Endothelial cell of umbilical vein (primary cell): ENCODE results near the gene SPAG17. TPM values are rescaled to one million over a fixed set of nuclear protein-coding genes. Genes with fewer than 3 reads are reported as not detected.

Experiments
- BruUV-seq: library from RNA; stranded (reverse); fragments of 400-500 nt; replicated peaks from 2 replicates; lab custom pipeline; 2021; lab: Mats Ljungman, UMichigan
- CTCF ChIA-PET: fragments of 300-600, 350-600 bp; sonication (Branson Sonifier 250); formaldehyde crosslinking; loops from one replicate; lab custom pipeline; 2021; ENCODE audit warnings: antibody characterized with exemption, inconsistent platforms; lab: Charles Lee
- POLR2A ChIA-PET: fragments of 300-600, 350-600 bp; sonication (Branson Sonifier 250); formaldehyde crosslinking; loops from one replicate; lab custom pipeline; 2021; ENCODE audit warnings: antibody characterized with exemption, inconsistent platforms; lab: Charles Lee
- DNase-seq: peaks from one replicate; pipeline ENCODE4 v3.0.0-alpha.2; 2011; ENCODE audit warnings: low read depth, low spot score
- FAIRE-seq: peaks from 2 replicates; lab custom pipeline; 2011; peaks lifted over from hg19 to GRCh38; lab: Jason Lieb, UNC
- H2AFZ ChIP-seq: 2 replicates; pipeline ENCODE4 v1.6.0; 2012; ENCODE audit warnings: low read depth, low read length, control low read depth, inconsistent platforms
- H3K27ac ChIP-seq: 2 replicates; pipeline ENCODE4 v1.5.1; 2011; ENCODE audit warnings: low read depth, mild to moderate bottlenecking, control low read depth, low read length, moderate library complexity; ENCODE audit not compliant: insufficient read depth
- H3K27me3 ChIP-seq, 2 experiments: 2 replicates each; pipeline versions ENCODE4 v1.6.0 to v1.6.1; 2011; ENCODE audit warnings: low read length in 2 of 2, mixed read lengths in 1 of 2; ENCODE audit not compliant: control insufficient read depth in 2 of 2, insufficient read depth in 2 of 2
- H3K36me3 ChIP-seq, 2 experiments: 2 replicates in 1 of 2; 3 replicates in 1 of 2; pipeline ENCODE4 v1.5.1; 2011; ENCODE audit warnings: low read length in 2 of 2, mild to moderate bottlenecking in 1 of 2, moderate library complexity in 1 of 2; ENCODE audit not compliant: control insufficient read depth in 2 of 2, insufficient read depth in 2 of 2; ENCODE audit errors: extremely low read depth in 1 of 2
- H3K4me1 ChIP-seq: 3 replicates; pipeline ENCODE4 v1.5.1; 2011; ENCODE audit warnings: mild to moderate bottlenecking, low read length; ENCODE audit not compliant: control insufficient read depth, insufficient read depth; ENCODE audit errors: extremely low read depth
- H3K4me2 ChIP-seq: 2 replicates; pipeline ENCODE4 v1.6.1; 2011; ENCODE audit warnings: low read length, control low read depth, mixed read lengths; ENCODE audit not compliant: insufficient read depth
- H3K4me3 ChIP-seq, 3 experiments: fragments of 200-600 bp in 1 of 3; sonication (generic), shearing (Covaris generic) in 1 of 3; replicated peaks in 1 of 3; 2 replicates each; pipeline ENCODE4 v1.5.1; 2011 to 2016; ENCODE audit warnings: control low read depth in 3 of 3, low read length in 3 of 3, mild to moderate bottlenecking in 2 of 3, inconsistent platforms in 1 of 3, low read depth in 1 of 3, moderate library complexity in 1 of 3; ENCODE audit not compliant: insufficient read depth in 1 of 3
- H3K79me2 ChIP-seq: 2 replicates; pipeline ENCODE4 v1.6.0; 2012; ENCODE audit warnings: low read length, inconsistent platforms; ENCODE audit not compliant: control insufficient read depth, insufficient read depth
- H3K9ac ChIP-seq: replicated peaks from 2 replicates; pipeline ENCODE3; 2011; ENCODE audit warnings: low read length, control low read depth; ENCODE audit not compliant: insufficient read depth; ENCODE audit errors: extremely low read depth
- H3K9me1 ChIP-seq: replicated peaks from 3 replicates; pipeline ENCODE4 v1.6.0; 2011; ENCODE audit warnings: mild to moderate bottlenecking, low read length; ENCODE audit not compliant: control insufficient read depth, insufficient read depth; ENCODE audit errors: extremely low read depth
- H3K9me3 ChIP-seq: replicated peaks from 2 replicates; pipeline ENCODE4 v1.5.1; 2012; ENCODE audit warnings: low read length, inconsistent platforms; ENCODE audit not compliant: control insufficient read depth, insufficient read depth
- H4K20me1 ChIP-seq: replicated peaks from 2 replicates; pipeline ENCODE3; 2011; ENCODE audit warnings: mild to moderate bottlenecking, low read length; ENCODE audit not compliant: control insufficient read depth, insufficient read depth; ENCODE audit errors: extremely low read depth
- EZH2 ChIP-seq: IDR thresholded peaks from 2 replicates; pipeline ENCODE4 v1.6.1; 2012; ENCODE audit warnings: borderline replicate concordance, low read depth, mild to moderate bottlenecking, moderate library complexity, low read length, inconsistent platforms; ENCODE audit not compliant: severe bottlenecking
- GATA2 ChIP-seq: IDR thresholded peaks from 2 replicates; pipeline ENCODE4 v1.7.0; 2011; ENCODE audit warnings: low read depth, mild to moderate bottlenecking, moderate library complexity, mixed read lengths, low read length; ENCODE audit not compliant: insufficient read length, insufficient read depth
- JUN ChIP-seq: IDR thresholded peaks from 2 replicates; pipeline ENCODE4 v1.6.1; 2011; ENCODE audit warnings: borderline replicate concordance, low read depth; ENCODE audit not compliant: insufficient read length, insufficient read depth
- MYC ChIP-seq: IDR thresholded peaks from one replicate; pipeline ENCODE4 v1.6.1; 2011; ENCODE audit warnings: mild to moderate bottlenecking, low read depth, low read length
- POLR2A ChIP-seq: IDR thresholded peaks from 2 replicates; pipeline ENCODE4 v1.6.1; 2012; ENCODE audit warnings: low read depth, mild to moderate bottlenecking, control low read depth, low read length
- POLR2AphosphoS5 ChIP-seq: IDR thresholded peaks from 2 replicates; pipeline ENCODE4 v1.6.1; 2012; ENCODE audit warnings: low read depth, mild to moderate bottlenecking, control low read depth, low read length, moderate library complexity; ENCODE audit not compliant: insufficient read depth
- dilution Hi-C: fragments of 300-500 bp; cut with MboI; formaldehyde crosslinking; loops from one replicate; pipeline ENCODE4 v1.15.0; 2019; ENCODE audit warnings: low sequenced_read_pairs; ENCODE audit not compliant: extremely low pct_ligation_motif_present
- intact Hi-C: fragments of 100-400 bp; cut with micrococcal nuclease; formaldehyde crosslinking; loops from one replicate; pipeline ENCODE4 v1.10.0; 2022
- polyA plus RNA-seq, 4 experiments: library from polyadenylated mRNA; depleted of rRNA in 3 of 4; stranded (reverse) in 3 of 4; unstranded in 1 of 4; fragments of >200 nt; gene quantifications; 2 replicates each; pipeline versions ENCODE4 v1.2.1 to v1.2.3, GENCODE V29; 2011 to 2012; ENCODE audit warnings: missing spikeins in 1 of 4
- total RNA-seq: library from RNA; stranded (reverse); gene quantifications from 2 replicates; pipeline ENCODE4 v1.2.3, GENCODE V29; 2021
- TF ChIP-seq, protein P1 (sequence below): IDR thresholded peaks from 2 replicates; pipeline ENCODE4 v1.6.1; 2011; ENCODE audit not compliant: insufficient read depth, insufficient read length
- TF ChIP-seq, protein P2 (sequence below), 2 donors: IDR thresholded peaks; 1 replicate in 1 of 2; 2 replicates in 1 of 2; pipeline ENCODE4 v1.5.1; 2011; ENCODE audit warnings: low read length in 2 of 2, mild to moderate bottlenecking in 2 of 2, moderate library complexity in 2 of 2, control low read depth in 1 of 2, inconsistent platforms in 1 of 2, low read depth in 1 of 2; ENCODE audit not compliant: insufficient read depth in 1 of 2; ENCODE audit errors: extremely low read depth in 1 of 2

The SPAG17 gene
- total and polyA plus RNA-seq, 2 donors (not counting 3 experiments of a cell fraction or from before 2014, with no cell fraction given): not detected

DNA sequence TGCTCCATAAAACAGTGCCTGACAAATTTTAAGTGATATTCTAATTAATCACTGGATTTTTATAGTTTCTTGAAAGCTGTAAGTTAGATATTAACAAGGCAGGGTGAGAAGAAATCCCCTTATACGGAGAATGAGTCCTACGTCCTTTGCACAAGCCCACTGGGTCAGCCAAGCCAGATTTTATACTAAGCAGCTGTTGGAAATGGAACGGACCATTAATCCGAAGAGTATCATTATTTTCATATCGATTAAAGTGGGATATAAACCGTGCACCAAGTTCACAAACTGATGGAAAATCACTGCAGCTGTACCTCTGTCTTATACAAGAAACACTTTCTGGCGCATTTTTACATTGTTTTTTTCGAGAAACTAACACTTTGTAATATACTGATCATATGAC is 35.2 kb downstream of the SPAG17 start:
- H3K79me2 ChIP-seq: no peaks in the 10 kb centered on the region
- H3K27ac ChIP-seq: no peak overlapping the region
- BruUV-seq: no TSS peak
- no peak overlapping the region for H3K4me2 ChIP-seq
- intact Hi-C loops (no loop called here), dilution Hi-C loops (no loop called here)
- TF ChIP-seq MYC: no peak
- no peak for TF ChIP-seq POLR2AphosphoS5
- TF ChIP-seq, protein P1, sequence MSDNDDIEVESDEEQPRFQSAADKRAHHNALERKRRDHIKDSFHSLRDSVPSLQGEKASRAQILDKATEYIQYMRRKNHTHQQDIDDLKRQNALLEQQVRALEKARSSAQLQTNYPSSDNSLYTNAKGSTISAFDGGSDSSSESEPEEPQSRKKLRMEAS: no peak
- TF ChIP-seq POLR2A: no peak
- no peak for TF ChIP-seq EZH2
- no peak for TF ChIP-seq JUN
- TF ChIP-seq GATA2: no peak
- TF ChIP-seq, protein P2, sequence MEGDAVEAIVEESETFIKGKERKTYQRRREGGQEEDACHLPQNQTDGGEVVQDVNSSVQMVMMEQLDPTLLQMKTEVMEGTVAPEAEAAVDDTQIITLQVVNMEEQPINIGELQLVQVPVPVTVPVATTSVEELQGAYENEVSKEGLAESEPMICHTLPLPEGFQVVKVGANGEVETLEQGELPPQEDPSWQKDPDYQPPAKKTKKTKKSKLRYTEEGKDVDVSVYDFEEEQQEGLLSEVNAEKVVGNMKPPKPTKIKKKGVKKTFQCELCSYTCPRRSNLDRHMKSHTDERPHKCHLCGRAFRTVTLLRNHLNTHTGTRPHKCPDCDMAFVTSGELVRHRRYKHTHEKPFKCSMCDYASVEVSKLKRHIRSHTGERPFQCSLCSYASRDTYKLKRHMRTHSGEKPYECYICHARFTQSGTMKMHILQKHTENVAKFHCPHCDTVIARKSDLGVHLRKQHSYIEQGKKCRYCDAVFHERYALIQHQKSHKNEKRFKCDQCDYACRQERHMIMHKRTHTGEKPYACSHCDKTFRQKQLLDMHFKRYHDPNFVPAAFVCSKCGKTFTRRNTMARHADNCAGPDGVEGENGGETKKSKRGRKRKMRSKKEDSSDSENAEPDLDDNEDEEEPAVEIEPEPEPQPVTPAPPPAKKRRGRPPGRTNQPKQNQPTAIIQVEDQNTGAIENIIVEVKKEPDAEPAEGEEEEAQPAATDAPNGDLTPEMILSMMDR (IDR thresholded peaks at IDR 0.05; ENCODE audit: extremely low read depth in 1 of 2, insufficient read depth in 1 of 2, low read depth in 1 of 2, low read length in 2 of 2): no peak
- H3K36me3 ChIP-seq: no peaks in the 10 kb centered on the region
- H3K4me1 ChIP-seq: no peaks in the 10 kb centered on the region
- DNase-seq (no peak), FAIRE-seq (no peak)
- no peaks in the 10 kb centered on the region for H3K27me3 ChIP-seq
- CTCF ChIA-PET: no interaction called here
- no peak overlapping the region for H3K4me3 ChIP-seq
- no peak overlapping the region for H2AFZ ChIP-seq
- no peaks in the 10 kb centered on the region for H3K9me1 ChIP-seq
- POLR2A ChIA-PET: no interaction called here
- no peak overlapping the region for H3K9ac ChIP-seq
- no peaks in the 10 kb centered on the region for H3K9me3 ChIP-seq
- no peaks in the 10 kb centered on the region for H4K20me1 ChIP-seq
